Measurements from ENCODE around the gene OTOS. TPM values are rescaled to one million over a fixed set of nuclear protein-coding genes. Genes with fewer than 3 reads are reported as not detected.

OTOS gene
- total and polyA plus RNA-seq, 4 donors = not detected

DNA sequence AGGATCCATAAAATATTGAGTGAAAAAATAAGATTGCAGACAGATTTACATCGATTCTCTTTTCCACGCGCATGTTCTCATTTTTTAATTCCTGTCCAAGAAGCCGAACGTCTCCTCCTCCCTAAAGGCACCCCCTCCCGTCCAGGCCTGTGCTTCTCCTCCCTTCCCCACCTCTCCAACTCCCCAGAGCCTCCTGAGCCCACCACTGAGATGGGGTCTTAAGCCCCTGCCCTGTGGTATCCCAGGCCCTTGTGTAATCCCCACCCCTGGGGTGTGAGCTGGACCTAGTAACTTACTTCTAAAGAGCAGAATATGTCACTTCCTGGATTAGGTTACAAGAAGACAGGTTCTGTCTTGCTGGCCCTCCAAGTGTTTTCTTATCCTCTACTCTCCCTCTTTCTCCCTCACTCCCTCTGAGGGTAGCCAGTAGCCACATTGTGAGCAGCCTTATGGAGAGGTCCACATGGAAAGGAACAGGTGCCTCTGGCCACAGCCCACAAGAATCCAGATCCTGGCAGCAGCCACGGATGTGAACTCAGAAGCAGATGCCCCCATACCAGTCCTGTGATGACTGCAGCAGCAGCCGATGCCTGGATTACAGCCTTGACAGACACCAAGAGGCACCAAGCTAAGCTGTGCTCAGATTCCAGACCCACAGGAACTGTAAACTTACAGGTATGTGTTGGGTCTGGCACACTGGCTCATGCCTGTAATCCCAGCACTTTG lies 39.6 kb upstream of the OTOS start:
- H3K27ac ChIP-seq (ENCODE audit: low read depth in 1 of 2, low read length in 2 of 2) = no peak overlapping the region

DNA sequence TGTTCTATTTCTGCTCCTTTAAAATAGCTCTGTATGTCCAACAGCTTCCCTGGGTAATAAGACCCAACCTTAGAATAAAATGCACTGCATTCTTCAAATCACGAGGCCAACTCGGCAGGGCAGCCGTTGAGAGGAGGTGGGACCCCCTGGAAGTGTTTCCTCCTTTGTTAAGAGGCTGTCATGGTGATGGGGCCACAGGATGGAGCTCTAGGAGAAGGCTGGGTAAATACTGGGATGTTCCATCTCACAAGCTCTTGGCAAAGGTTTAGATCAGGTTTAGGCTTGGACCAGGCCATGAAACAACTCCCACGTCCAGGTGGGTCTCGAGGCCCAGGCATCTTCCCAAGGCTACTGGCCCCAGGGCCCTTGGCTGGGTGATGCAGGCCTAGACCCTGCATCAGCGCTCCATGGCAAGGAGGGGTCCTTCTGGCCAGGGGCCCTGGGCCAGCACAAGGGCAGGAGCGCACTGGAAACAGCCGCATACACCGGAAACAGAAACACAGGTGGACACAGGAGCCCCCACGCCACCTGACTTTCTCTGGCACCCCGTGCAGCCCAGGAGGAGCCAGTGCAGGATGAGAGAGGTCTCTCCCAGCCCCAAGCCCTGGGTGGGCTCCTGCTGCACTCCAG lies 38.8 kb upstream of the OTOS start:
- no peaks in the 10 kb centered on the region for H3K4me1 ChIP-seq (ENCODE audit: control insufficient read depth in 4 of 4, insufficient read depth in 4 of 4, low read length in 3 of 4)
- H3K9me3 ChIP-seq (ENCODE audit: control insufficient read depth in 4 of 4, low read length in 3 of 4) = no peaks in the 10 kb centered on the region
- no peak overlapping the region for H3K4me3 ChIP-seq (ENCODE audit: low read depth in 1 of 3, low read length in 3 of 3)
- WGBS = 83% methylated on average over 11 of the region's 11 CpGs
- H3K27ac ChIP-seq (ENCODE audit: low read depth in 1 of 2, low read length in 2 of 2) = no peak overlapping the region
- H3K27me3 ChIP-seq (ENCODE audit: control insufficient read depth in 4 of 4, insufficient read depth in 4 of 4, low read length in 3 of 4) = peaks cover 0 to 10% (median 0%) of the 10 kb centered on the region in 4 donors
- no peak overlapping the region for H3K9ac ChIP-seq (ENCODE audit: low read depth in 1 of 2, low read length in 2 of 2)
- DNase-seq (ENCODE audit: low spot score) = no peak
- no peaks in the 10 kb centered on the region for H3K36me3 ChIP-seq (ENCODE audit: control insufficient read depth in 4 of 4, insufficient read depth in 3 of 4, low read depth in 1 of 4, low read length in 3 of 4)
- no peak for TF ChIP-seq NR2F2 (IDR thresholded peaks at IDR 0.05)
- TF ChIP-seq JUND (IDR thresholded peaks at IDR 0.05) = no peak
- TF ChIP-seq GABPA (IDR thresholded peaks at IDR 0.05 in 1 of 2, conservative IDR thresholded peaks at IDR 0.05 in 1 of 2) = no peak
- TF ChIP-seq, protein P1, sequence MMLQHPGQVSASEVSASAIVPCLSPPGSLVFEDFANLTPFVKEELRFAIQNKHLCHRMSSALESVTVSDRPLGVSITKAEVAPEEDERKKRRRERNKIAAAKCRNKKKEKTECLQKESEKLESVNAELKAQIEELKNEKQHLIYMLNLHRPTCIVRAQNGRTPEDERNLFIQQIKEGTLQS (IDR thresholded peaks at IDR 0.05) = no peak
- TF ChIP-seq, protein P2, sequence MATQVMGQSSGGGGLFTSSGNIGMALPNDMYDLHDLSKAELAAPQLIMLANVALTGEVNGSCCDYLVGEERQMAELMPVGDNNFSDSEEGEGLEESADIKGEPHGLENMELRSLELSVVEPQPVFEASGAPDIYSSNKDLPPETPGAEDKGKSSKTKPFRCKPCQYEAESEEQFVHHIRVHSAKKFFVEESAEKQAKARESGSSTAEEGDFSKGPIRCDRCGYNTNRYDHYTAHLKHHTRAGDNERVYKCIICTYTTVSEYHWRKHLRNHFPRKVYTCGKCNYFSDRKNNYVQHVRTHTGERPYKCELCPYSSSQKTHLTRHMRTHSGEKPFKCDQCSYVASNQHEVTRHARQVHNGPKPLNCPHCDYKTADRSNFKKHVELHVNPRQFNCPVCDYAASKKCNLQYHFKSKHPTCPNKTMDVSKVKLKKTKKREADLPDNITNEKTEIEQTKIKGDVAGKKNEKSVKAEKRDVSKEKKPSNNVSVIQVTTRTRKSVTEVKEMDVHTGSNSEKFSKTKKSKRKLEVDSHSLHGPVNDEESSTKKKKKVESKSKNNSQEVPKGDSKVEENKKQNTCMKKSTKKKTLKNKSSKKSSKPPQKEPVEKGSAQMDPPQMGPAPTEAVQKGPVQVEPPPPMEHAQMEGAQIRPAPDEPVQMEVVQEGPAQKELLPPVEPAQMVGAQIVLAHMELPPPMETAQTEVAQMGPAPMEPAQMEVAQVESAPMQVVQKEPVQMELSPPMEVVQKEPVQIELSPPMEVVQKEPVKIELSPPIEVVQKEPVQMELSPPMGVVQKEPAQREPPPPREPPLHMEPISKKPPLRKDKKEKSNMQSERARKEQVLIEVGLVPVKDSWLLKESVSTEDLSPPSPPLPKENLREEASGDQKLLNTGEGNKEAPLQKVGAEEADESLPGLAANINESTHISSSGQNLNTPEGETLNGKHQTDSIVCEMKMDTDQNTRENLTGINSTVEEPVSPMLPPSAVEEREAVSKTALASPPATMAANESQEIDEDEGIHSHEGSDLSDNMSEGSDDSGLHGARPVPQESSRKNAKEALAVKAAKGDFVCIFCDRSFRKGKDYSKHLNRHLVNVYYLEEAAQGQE (IDR thresholded peaks at IDR 0.05) = no peak
- TF ChIP-seq RXRA (IDR thresholded peaks at IDR 0.05) = no peak
- TF ChIP-seq FOXA1 (IDR thresholded peaks at IDR 0.05) = no peak
- no peak for TF ChIP-seq HNF4A (conservative IDR thresholded peaks at IDR 0.05)
- no peak for TF ChIP-seq EGR1 (IDR thresholded peaks at IDR 0.05; ENCODE audit: low read depth in 2 of 2)
- TF ChIP-seq RAD21 (IDR thresholded peaks at IDR 0.05) = no peak

More for the DNA sequence above, 39.6 kb upstream of the OTOS start:
- no peaks in the 10 kb centered on the region for H3K9me3 ChIP-seq (ENCODE audit: control insufficient read depth in 4 of 4, low read length in 3 of 4)
- H3K9ac ChIP-seq (ENCODE audit: low read depth in 1 of 2, low read length in 2 of 2) = no peak overlapping the region
- no peak overlapping the region for H3K4me3 ChIP-seq (ENCODE audit: low read depth in 1 of 3, low read length in 3 of 3)
- peaks cover 0 to 7% (median 0%) of the 10 kb centered on the region in 4 donors for H3K27me3 ChIP-seq (ENCODE audit: control insufficient read depth in 4 of 4, insufficient read depth in 4 of 4, low read length in 3 of 4)
- DNase-seq (ENCODE audit: low spot score) = no peak
- TF ChIP-seq, protein P2 (IDR thresholded peaks at IDR 0.05) = no peak
- TF ChIP-seq, protein P3, sequence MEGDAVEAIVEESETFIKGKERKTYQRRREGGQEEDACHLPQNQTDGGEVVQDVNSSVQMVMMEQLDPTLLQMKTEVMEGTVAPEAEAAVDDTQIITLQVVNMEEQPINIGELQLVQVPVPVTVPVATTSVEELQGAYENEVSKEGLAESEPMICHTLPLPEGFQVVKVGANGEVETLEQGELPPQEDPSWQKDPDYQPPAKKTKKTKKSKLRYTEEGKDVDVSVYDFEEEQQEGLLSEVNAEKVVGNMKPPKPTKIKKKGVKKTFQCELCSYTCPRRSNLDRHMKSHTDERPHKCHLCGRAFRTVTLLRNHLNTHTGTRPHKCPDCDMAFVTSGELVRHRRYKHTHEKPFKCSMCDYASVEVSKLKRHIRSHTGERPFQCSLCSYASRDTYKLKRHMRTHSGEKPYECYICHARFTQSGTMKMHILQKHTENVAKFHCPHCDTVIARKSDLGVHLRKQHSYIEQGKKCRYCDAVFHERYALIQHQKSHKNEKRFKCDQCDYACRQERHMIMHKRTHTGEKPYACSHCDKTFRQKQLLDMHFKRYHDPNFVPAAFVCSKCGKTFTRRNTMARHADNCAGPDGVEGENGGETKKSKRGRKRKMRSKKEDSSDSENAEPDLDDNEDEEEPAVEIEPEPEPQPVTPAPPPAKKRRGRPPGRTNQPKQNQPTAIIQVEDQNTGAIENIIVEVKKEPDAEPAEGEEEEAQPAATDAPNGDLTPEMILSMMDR (IDR thresholded peaks at IDR 0.05; ENCODE audit: low read depth, low read length, missing input control) = no peak
- TF ChIP-seq, protein P4, sequence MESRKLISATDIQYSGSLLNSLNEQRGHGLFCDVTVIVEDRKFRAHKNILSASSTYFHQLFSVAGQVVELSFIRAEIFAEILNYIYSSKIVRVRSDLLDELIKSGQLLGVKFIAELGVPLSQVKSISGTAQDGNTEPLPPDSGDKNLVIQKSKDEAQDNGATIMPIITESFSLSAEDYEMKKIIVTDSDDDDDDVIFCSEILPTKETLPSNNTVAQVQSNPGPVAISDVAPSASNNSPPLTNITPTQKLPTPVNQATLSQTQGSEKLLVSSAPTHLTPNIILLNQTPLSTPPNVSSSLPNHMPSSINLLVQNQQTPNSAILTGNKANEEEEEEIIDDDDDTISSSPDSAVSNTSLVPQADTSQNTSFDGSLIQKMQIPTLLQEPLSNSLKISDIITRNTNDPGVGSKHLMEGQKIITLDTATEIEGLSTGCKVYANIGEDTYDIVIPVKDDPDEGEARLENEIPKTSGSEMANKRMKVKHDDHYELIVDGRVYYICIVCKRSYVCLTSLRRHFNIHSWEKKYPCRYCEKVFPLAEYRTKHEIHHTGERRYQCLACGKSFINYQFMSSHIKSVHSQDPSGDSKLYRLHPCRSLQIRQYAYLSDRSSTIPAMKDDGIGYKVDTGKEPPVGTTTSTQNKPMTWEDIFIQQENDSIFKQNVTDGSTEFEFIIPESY (IDR thresholded peaks at IDR 0.05) = no peak
- TF ChIP-seq FOXA1 (IDR thresholded peaks at IDR 0.05) (no peak), JUND (IDR thresholded peaks at IDR 0.05) (no peak), RAD21 (IDR thresholded peaks at IDR 0.05) (no peak), HNF4A (conservative IDR thresholded peaks at IDR 0.05) (no peak), RXRA (IDR thresholded peaks at IDR 0.05) (no peak), EGR1 (IDR thresholded peaks at IDR 0.05; ENCODE audit: low read depth in 2 of 2) (no peak)
- H3K36me3 ChIP-seq (ENCODE audit: control insufficient read depth in 4 of 4, insufficient read depth in 3 of 4, low read depth in 1 of 4, low read length in 3 of 4) = no peaks in the 10 kb centered on the region
- 76% methylated on average over 8 of the region's 8 CpGs for WGBS
- H3K4me1 ChIP-seq (ENCODE audit: control insufficient read depth in 4 of 4, insufficient read depth in 4 of 4, low read length in 3 of 4) = no peaks in the 10 kb centered on the region

Measured in liver (tissue), 9 donors.